Panc1 (cell line): ENCODE results near the gene ROMO1.

ENCODE experiments used
- TF ChIP-seq, protein P1 (sequence below): fragments of 450-650 bp; IDR thresholded peaks from 2 replicates; pipeline ENCODE4 v1.5.1; 2017; ENCODE audit warnings: mild to moderate bottlenecking
- TF ChIP-seq, protein P2 (sequence below), 2 experiments: IDR thresholded peaks; 2 replicates each; pipeline ENCODE4 v1.6.1; 2011 to 2012; ENCODE audit warnings: low read depth in 2 of 2, control low read depth in 1 of 2, low read length in 1 of 2, mild to moderate bottlenecking in 1 of 2, moderate library complexity in 1 of 2; ENCODE audit not compliant: insufficient read depth in 1 of 2

DNA sequence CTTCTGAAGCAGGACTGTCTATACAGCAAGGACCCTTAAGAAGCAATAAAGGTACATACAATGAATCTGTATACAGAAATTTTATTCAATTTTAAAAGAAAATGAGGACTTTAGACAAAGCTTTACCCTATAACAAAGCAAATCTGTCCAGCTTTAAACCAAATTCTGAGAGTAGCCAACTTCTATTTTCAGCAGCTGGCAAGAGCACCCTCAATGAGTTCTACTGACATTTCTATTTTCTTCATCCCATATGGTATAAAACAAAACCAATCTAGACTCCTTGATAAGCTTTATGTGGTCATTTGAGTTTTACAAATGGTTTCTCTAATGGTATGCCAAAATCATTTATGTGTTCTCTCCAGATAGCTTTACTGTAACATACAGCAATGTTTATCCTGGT, 47.2 kb upstream of the ROMO1 start:
- TF ChIP-seq, protein P1, sequence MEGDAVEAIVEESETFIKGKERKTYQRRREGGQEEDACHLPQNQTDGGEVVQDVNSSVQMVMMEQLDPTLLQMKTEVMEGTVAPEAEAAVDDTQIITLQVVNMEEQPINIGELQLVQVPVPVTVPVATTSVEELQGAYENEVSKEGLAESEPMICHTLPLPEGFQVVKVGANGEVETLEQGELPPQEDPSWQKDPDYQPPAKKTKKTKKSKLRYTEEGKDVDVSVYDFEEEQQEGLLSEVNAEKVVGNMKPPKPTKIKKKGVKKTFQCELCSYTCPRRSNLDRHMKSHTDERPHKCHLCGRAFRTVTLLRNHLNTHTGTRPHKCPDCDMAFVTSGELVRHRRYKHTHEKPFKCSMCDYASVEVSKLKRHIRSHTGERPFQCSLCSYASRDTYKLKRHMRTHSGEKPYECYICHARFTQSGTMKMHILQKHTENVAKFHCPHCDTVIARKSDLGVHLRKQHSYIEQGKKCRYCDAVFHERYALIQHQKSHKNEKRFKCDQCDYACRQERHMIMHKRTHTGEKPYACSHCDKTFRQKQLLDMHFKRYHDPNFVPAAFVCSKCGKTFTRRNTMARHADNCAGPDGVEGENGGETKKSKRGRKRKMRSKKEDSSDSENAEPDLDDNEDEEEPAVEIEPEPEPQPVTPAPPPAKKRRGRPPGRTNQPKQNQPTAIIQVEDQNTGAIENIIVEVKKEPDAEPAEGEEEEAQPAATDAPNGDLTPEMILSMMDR: no peak
- TF ChIP-seq, protein P2, sequence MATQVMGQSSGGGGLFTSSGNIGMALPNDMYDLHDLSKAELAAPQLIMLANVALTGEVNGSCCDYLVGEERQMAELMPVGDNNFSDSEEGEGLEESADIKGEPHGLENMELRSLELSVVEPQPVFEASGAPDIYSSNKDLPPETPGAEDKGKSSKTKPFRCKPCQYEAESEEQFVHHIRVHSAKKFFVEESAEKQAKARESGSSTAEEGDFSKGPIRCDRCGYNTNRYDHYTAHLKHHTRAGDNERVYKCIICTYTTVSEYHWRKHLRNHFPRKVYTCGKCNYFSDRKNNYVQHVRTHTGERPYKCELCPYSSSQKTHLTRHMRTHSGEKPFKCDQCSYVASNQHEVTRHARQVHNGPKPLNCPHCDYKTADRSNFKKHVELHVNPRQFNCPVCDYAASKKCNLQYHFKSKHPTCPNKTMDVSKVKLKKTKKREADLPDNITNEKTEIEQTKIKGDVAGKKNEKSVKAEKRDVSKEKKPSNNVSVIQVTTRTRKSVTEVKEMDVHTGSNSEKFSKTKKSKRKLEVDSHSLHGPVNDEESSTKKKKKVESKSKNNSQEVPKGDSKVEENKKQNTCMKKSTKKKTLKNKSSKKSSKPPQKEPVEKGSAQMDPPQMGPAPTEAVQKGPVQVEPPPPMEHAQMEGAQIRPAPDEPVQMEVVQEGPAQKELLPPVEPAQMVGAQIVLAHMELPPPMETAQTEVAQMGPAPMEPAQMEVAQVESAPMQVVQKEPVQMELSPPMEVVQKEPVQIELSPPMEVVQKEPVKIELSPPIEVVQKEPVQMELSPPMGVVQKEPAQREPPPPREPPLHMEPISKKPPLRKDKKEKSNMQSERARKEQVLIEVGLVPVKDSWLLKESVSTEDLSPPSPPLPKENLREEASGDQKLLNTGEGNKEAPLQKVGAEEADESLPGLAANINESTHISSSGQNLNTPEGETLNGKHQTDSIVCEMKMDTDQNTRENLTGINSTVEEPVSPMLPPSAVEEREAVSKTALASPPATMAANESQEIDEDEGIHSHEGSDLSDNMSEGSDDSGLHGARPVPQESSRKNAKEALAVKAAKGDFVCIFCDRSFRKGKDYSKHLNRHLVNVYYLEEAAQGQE (IDR thresholded peaks at IDR 0.05; ENCODE audit: insufficient read depth in 1 of 2, low read depth in 2 of 2, low read length in 1 of 2): no peak
